Activated CD4-positive, alpha-beta memory T cell treated with anti-CD3 and anti-CD28 coated beads for 36 hours (primary cell): Measurements from ENCODE around the gene HAUS6. TPM values are rescaled to one million over a fixed set of nuclear protein-coding genes. Genes with fewer than 3 reads are reported as not detected.
"Not testable (repeated sequence)": the region's sequence is repeated elsewhere in the genome, so short reads cannot be mapped to it uniquely, and the experiment has no call there.

Experiments
- CTCF ChIA-PET: fragments of 350-600 bp; sonication (Branson Sonifier 250); formaldehyde crosslinking; loops from one replicate; lab custom pipeline; 2021; ENCODE audit warnings: antibody characterized with exemption, inconsistent platforms; lab: Charles Lee
- POLR2A ChIA-PET: fragments of 350-600 bp; sonication (Branson Sonifier 250); formaldehyde crosslinking; loops from one replicate; lab custom pipeline; 2021; ENCODE audit warnings: antibody characterized with exemption; lab: Charles Lee
- DNase-seq: peaks from one replicate; pipeline ENCODE4 v3.0.0-alpha.2; 2020
- H3K27ac Mint-ChIP-seq: one replicate; pipeline ENCODE4 v1.8.0; 2021; ENCODE audit warnings: mixed read lengths
- H3K27me3 Mint-ChIP-seq: one replicate; pipeline ENCODE4 v1.8.0; 2021; ENCODE audit warnings: mixed read lengths
- H3K36me3 Mint-ChIP-seq: one replicate; pipeline ENCODE4 v1.8.0; 2021; ENCODE audit warnings: mixed read lengths
- H3K4me1 Mint-ChIP-seq: one replicate; pipeline ENCODE4 v1.8.0; 2021; ENCODE audit warnings: low read depth, mixed read lengths
- H3K4me3 Mint-ChIP-seq: one replicate; pipeline ENCODE4 v1.8.0; 2021; ENCODE audit warnings: mild to moderate bottlenecking, mixed read lengths
- H3K9me3 Mint-ChIP-seq: one replicate; pipeline ENCODE4 v1.8.0; 2021; ENCODE audit warnings: mixed read lengths
- intact Hi-C: fragments of 100-400 bp; cut with micrococcal nuclease; formaldehyde crosslinking; loops from one replicate; pipeline ENCODE4 v1.15.1; 2023
- total RNA-seq, 2 experiments: library from RNA; stranded (reverse); gene quantifications; one replicate each; pipeline ENCODE4 v1.2.3, GENCODE V29; 2021

Gene HAUS6
- total RNA-seq: 10 to 100 TPM; 28.7 to 29.8 TPM

- no peaks in the 10 kb centered on the region for H3K27me3 Mint-ChIP-seq
These were observed at the start of gene HAUS6 for GRCh38 chr9:19102631-19103345. TSS of gene HAUS6 (minus strand) at chr9:19102904. CDS start at chr9:19102651, 253 bp downstream.

GRCh38 chr9:19152160-19152498, 49.4 kb upstream of the HAUS6 start:
- DNase-seq, CTCF ChIA-PET, H3K27ac Mint-ChIP-seq, H3K4me3 Mint-ChIP-seq, intact Hi-C loops, POLR2A ChIA-PET, H3K27me3 Mint-ChIP-seq, H3K9me3 Mint-ChIP-seq, H3K36me3 Mint-ChIP-seq: not testable (repeated sequence)
- H3K4me1 Mint-ChIP-seq: peaks cover 36% of the 10 kb centered on the region

More at GRCh38 chr9:19102631-19103345, at the start of gene HAUS6:
- H3K4me1 Mint-ChIP-seq: peaks cover 22% of the 10 kb centered on the region
- peak; percentile 97 for DNase-seq
- no peaks in the 10 kb centered on the region for H3K9me3 Mint-ChIP-seq
- peak within 1 kb of the TSS; percentile 93 for H3K27ac Mint-ChIP-seq
- peak within 1 kb of the TSS; percentile 95 for H3K4me3 Mint-ChIP-seq
- CTCF ChIA-PET: interaction anchor here (0.8 to 2.1 kb wide), 5 partner anchors 17 to 71 kb away, joined by 4 to 10 read pairs (median 5); no protein-coding TSS in a partner anchor
- intact Hi-C loops: loop anchor here (1.0 to 2.0 kb wide), 10 partner anchors 18 to 355 kb away; partner anchors contain the start of genes DENND4C, PLIN2, RPS6 and RRAGA
- POLR2A ChIA-PET: interaction anchor here (0.9 to 1.5 kb wide), 4 partner anchors 11 to 130 kb away, joined by 3 to 5 read pairs (median 4); partner anchors contain the start of gene RRAGA
- peaks cover 12% of the 10 kb centered on the region for H3K36me3 Mint-ChIP-seq

- POLR2A ChIA-PET: no interaction called here
- no peak for DNase-seq
- Mint-ChIP-seq H3K4me3 (no peak overlapping the region), H3K4me1 (peaks cover 33% of the 10 kb centered on the region), H3K27me3 (no peaks in the 10 kb centered on the region), H3K9me3 (no peaks in the 10 kb centered on the region), H3K36me3 (no peaks in the 10 kb centered on the region), H3K27ac (no peak overlapping the region)
- CTCF ChIA-PET: interaction anchor here (1.7 kb wide), 1 partner anchor 66 kb away, joined by 4 read pairs; no protein-coding TSS in a partner anchor
- intact Hi-C loops: no loop called here
These were observed 48.9 kb upstream of the HAUS6 start for GRCh38 chr9:19151425-19152159.

- Mint-ChIP-seq H3K4me3 (no peak overlapping the region), H3K36me3 (no peaks in the 10 kb centered on the region), H3K4me1 (peaks cover 10% of the 10 kb centered on the region), H3K9me3 (no peaks in the 10 kb centered on the region), H3K27me3 (no peaks in the 10 kb centered on the region), H3K27ac (no peak overlapping the region)
- DNase-seq: no peak
- intact Hi-C loops: no loop called here
- POLR2A ChIA-PET: no interaction called here
- CTCF ChIA-PET: no interaction called here
These were observed 46.5 kb upstream of the HAUS6 start for GRCh38 chr9:19149230-19149629.

GRCh38 chr9:19148187-19148586, 45.5 kb upstream of the HAUS6 start:
- H3K9me3 Mint-ChIP-seq: no peaks in the 10 kb centered on the region
- H3K4me3 Mint-ChIP-seq: no peak overlapping the region
- H3K36me3 Mint-ChIP-seq: no peaks in the 10 kb centered on the region
- H3K4me1 Mint-ChIP-seq: no peaks in the 10 kb centered on the region
- H3K27ac Mint-ChIP-seq: no peak overlapping the region
- POLR2A ChIA-PET: no interaction called here
- no peak for DNase-seq
- CTCF ChIA-PET: no interaction called here
- intact Hi-C loops: no loop called here
- H3K27me3 Mint-ChIP-seq: no peaks in the 10 kb centered on the region

GRCh38 chr9:19146441-19147024, 43.8 kb upstream of the HAUS6 start:
- Mint-ChIP-seq H3K9me3 (no peaks in the 10 kb centered on the region), H3K27ac (no peak overlapping the region), H3K4me3 (no peak overlapping the region), H3K27me3 (no peaks in the 10 kb centered on the region), H3K36me3 (no peaks in the 10 kb centered on the region), H3K4me1 (no peaks in the 10 kb centered on the region)
- no peak for DNase-seq
- intact Hi-C loops: no loop called here
- ChIA-PET CTCF (no interaction called here), POLR2A (no interaction called here)

- no peaks in the 10 kb centered on the region for H3K36me3 Mint-ChIP-seq
- H3K27ac Mint-ChIP-seq: no peak overlapping the region
- no peak overlapping the region for H3K4me3 Mint-ChIP-seq
- POLR2A ChIA-PET: no interaction called here
- H3K9me3 Mint-ChIP-seq: no peaks in the 10 kb centered on the region
- DNase-seq: no peak
- CTCF ChIA-PET: no interaction called here
- H3K4me1 Mint-ChIP-seq: no peaks in the 10 kb centered on the region
- intact Hi-C loops: no loop called here
- H3K27me3 Mint-ChIP-seq: no peaks in the 10 kb centered on the region
These were observed 43.2 kb upstream of the HAUS6 start for GRCh38 chr9:19145881-19146280.

- peaks cover 3% of the 10 kb centered on the region for H3K4me1 Mint-ChIP-seq
- no peaks in the 10 kb centered on the region for H3K27me3 Mint-ChIP-seq
- no peak overlapping the region for H3K27ac Mint-ChIP-seq
- intact Hi-C loops: no loop called here
- no peaks in the 10 kb centered on the region for H3K9me3 Mint-ChIP-seq
- ChIA-PET POLR2A (no interaction called here), CTCF (no interaction called here)
- no peaks in the 10 kb centered on the region for H3K36me3 Mint-ChIP-seq
- DNase-seq: no peak
- H3K4me3 Mint-ChIP-seq: no peak overlapping the region
These were observed 37.6 kb upstream of the HAUS6 start for GRCh38 chr9:19140259-19140658.

- H3K4me1 Mint-ChIP-seq: peaks cover 12% of the 10 kb centered on the region
- ChIA-PET POLR2A (no interaction called here), CTCF (interaction anchor here (0.7 kb wide), 2 partner anchors 36 to 158 kb away, joined by 3 read pairs; no protein-coding TSS in a partner anchor)
- no peaks in the 10 kb centered on the region for H3K36me3 Mint-ChIP-seq
- no peak overlapping the region for H3K27ac Mint-ChIP-seq
- intact Hi-C loops: no loop called here
- no peak for DNase-seq
- no peaks in the 10 kb centered on the region for H3K27me3 Mint-ChIP-seq
- H3K4me3 Mint-ChIP-seq: no peak overlapping the region
- no peaks in the 10 kb centered on the region for H3K9me3 Mint-ChIP-seq
These were observed 35.4 kb upstream of the HAUS6 start for GRCh38 chr9:19138084-19138483.

GRCh38 chr9:19137282-19137681, 34.6 kb upstream of the HAUS6 start:
- Mint-ChIP-seq H3K4me1 (peaks cover 12% of the 10 kb centered on the region), H3K9me3 (no peaks in the 10 kb centered on the region), H3K27me3 (no peaks in the 10 kb centered on the region), H3K4me3 (no peak overlapping the region), H3K36me3 (no peaks in the 10 kb centered on the region), H3K27ac (no peak overlapping the region)
- DNase-seq: no peak
- ChIA-PET CTCF (no interaction called here), POLR2A (no interaction called here)
- intact Hi-C loops: no loop called here

GRCh38 chr9:19136129-19136528, 33.4 kb upstream of the HAUS6 start:
- DNase-seq: no peak
- Mint-ChIP-seq H3K9me3 (no peaks in the 10 kb centered on the region), H3K4me3 (no peak overlapping the region), H3K27me3 (no peaks in the 10 kb centered on the region), H3K27ac (no peak overlapping the region), H3K36me3 (no peaks in the 10 kb centered on the region), H3K4me1 (peaks cover 12% of the 10 kb centered on the region)
- POLR2A ChIA-PET: no interaction called here
- CTCF ChIA-PET: interaction anchor here (1.3 kb wide), 1 partner anchor 38 kb away, joined by 5 read pairs; no protein-coding TSS in a partner anchor
- intact Hi-C loops: no loop called here
